Type B pancreatic cell (in vitro differentiated cells): ENCODE data around the gene PEX11G. TPM values are rescaled to one million over a fixed set of nuclear protein-coding genes. Genes with fewer than 3 reads are reported as not detected.
A peak's percentile ranks its signal among the peaks of the same experiment; 100 is the strongest.

ENCODE experiments used
- DNase-seq: peaks from one replicate; pipeline ENCODE4 v3.0.0; 2021; ENCODE audit warnings: mixed read lengths; ENCODE audit not compliant: unreplicated experiment; ENCODE audit errors: extremely low spot score
- H3K27ac Mint-ChIP-seq: 2 replicates; pipeline ENCODE4 v1.8.0; 2021; ENCODE audit warnings: mild to moderate bottlenecking, mixed read lengths
- H3K27me3 Mint-ChIP-seq: 2 replicates; pipeline ENCODE4 v1.8.0; 2021; ENCODE audit warnings: mixed read lengths
- H3K36me3 Mint-ChIP-seq: 2 replicates; pipeline ENCODE4 v1.8.0; 2021; ENCODE audit warnings: mixed read lengths
- H3K4me1 Mint-ChIP-seq: one replicate; pipeline ENCODE4 v1.8.0; 2021; ENCODE audit warnings: mixed read lengths; ENCODE audit not compliant: unreplicated experiment
- H3K4me3 Mint-ChIP-seq: 2 replicates; pipeline ENCODE4 v1.8.0; 2021; ENCODE audit warnings: mild to moderate bottlenecking, mixed read lengths
- H3K9me3 Mint-ChIP-seq: 2 replicates; pipeline ENCODE4 v1.8.0; 2021; ENCODE audit warnings: mixed read lengths
- CTCF ChIP-seq: fragments of 200-600 bp; sonication (generic); conservative IDR thresholded peaks from 2 replicates; pipeline ENCODE4 v1.5.0; 2021; ENCODE audit warnings: antibody characterized with exemption, mild to moderate bottlenecking
- total RNA-seq: library from RNA; stranded (reverse); gene quantifications from 2 replicates; pipeline ENCODE4 v1.2.1, GENCODE V29; 2021; ENCODE audit warnings: low replicate concordance

Gene PEX11G
- total RNA-seq, 1 donor from 2014 or later: 5.7 TPM

GRCh38 chr19:7516333-7516732 is 27.5 kb upstream of the PEX11G start:
- no peak for DNase-seq
- no peaks in the 10 kb centered on the region for H3K27me3 Mint-ChIP-seq
- no peak for TF ChIP-seq CTCF
- H3K4me3 Mint-ChIP-seq: peak overlapping the region; percentile 92
- no peaks in the 10 kb centered on the region for H3K9me3 Mint-ChIP-seq
- H3K27ac Mint-ChIP-seq: peak overlapping the region; percentile 91
- H3K36me3 Mint-ChIP-seq: peaks cover 6% of the 10 kb centered on the region
- peaks cover 20% of the 10 kb centered on the region for H3K4me1 Mint-ChIP-seq

- peak within 1 kb of the TSS; percentile 91 for H3K27ac Mint-ChIP-seq
- peak within 1 kb of the TSS; percentile 92 for H3K4me3 Mint-ChIP-seq
- H3K27me3 Mint-ChIP-seq: no peaks in the 10 kb centered on the region
- H3K9me3 Mint-ChIP-seq: no peaks in the 10 kb centered on the region
- H3K4me1 Mint-ChIP-seq: peaks cover 20% of the 10 kb centered on the region
- H3K36me3 Mint-ChIP-seq: peaks cover 3% of the 10 kb centered on the region
- peak; percentile 86 for DNase-seq
- no peak for TF ChIP-seq CTCF
Measured at GRCh38 chr19:7515645-7516151, 26.9 kb upstream of the PEX11G start, which contains the start of gene ZNF358. ZNF358 (plus strand) TSS chr19:7516103; CDS start chr19:7519243, 3,140 bp downstream.

GRCh38 chr19:7515110-7515644 is 26.3 kb upstream of the PEX11G start:
- Mint-ChIP-seq H3K4me1 (peaks cover 20% of the 10 kb centered on the region), H3K4me3 (peak overlapping the region; percentile 91), H3K27me3 (no peaks in the 10 kb centered on the region), H3K36me3 (peaks cover 3% of the 10 kb centered on the region), H3K9me3 (no peaks in the 10 kb centered on the region), H3K27ac (peak overlapping the region; percentile 89)
- no peak for DNase-seq
- no peak for TF ChIP-seq CTCF

GRCh38 chr19:7513809-7514642 is 25.2 kb upstream of the PEX11G start:
- Mint-ChIP-seq H3K4me1 (peaks cover 20% of the 10 kb centered on the region), H3K9me3 (no peaks in the 10 kb centered on the region), H3K27me3 (peaks cover 5% of the 10 kb centered on the region), H3K36me3 (peaks cover under 1% of the 10 kb centered on the region), H3K4me3 (peak overlapping the region; percentile 68), H3K27ac (peak overlapping the region; percentile 70)
- no peak for DNase-seq
- TF ChIP-seq CTCF: no peak

- no peak for DNase-seq
- Mint-ChIP-seq H3K9me3 (no peaks in the 10 kb centered on the region), H3K27ac (peak overlapping the region; percentile 77), H3K36me3 (no peaks in the 10 kb centered on the region), H3K4me3 (peak overlapping the region; percentile 39), H3K27me3 (peaks cover 9% of the 10 kb centered on the region), H3K4me1 (peaks cover 16% of the 10 kb centered on the region)
- no peak for TF ChIP-seq CTCF
Measured at GRCh38 chr19:7512400-7512851, 23.6 kb upstream of the PEX11G start.
